ENCODE results near the gene DNASE1L1.

The DNASE1L1 gene

DNA sequence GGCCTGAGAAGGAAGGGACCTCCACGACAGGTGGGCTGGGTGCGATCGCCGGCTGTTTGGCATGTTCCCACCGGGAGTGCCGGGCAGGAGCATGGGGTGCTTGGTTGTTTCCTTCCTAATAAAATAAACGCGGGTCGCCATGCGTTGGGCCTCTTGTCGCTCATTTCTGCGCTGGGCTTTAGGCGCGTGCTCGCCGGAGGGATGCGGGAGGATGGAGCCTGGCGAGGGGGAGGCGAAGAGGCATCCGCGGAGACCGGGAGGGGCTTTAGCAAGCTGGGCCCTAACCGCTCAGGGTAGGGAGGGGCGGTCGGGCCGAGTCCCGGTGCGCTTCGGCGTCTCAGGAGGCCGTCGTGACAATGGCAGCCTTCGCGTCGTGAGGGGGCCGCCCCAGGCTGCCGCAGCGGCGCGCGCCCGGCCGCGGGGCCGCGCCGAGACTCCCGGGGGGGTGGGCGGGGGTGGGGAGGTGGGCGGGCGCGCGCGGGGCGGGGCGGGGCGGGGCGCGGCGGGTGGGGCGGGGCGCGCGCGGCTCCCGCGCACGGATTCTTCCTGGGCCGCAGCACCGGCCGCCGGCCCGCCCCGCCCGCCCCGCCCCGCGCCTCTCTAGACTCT is 27.4 kb upstream of the DNASE1L1 start:
- peak; percentile 42 for DNase-seq

DNA sequence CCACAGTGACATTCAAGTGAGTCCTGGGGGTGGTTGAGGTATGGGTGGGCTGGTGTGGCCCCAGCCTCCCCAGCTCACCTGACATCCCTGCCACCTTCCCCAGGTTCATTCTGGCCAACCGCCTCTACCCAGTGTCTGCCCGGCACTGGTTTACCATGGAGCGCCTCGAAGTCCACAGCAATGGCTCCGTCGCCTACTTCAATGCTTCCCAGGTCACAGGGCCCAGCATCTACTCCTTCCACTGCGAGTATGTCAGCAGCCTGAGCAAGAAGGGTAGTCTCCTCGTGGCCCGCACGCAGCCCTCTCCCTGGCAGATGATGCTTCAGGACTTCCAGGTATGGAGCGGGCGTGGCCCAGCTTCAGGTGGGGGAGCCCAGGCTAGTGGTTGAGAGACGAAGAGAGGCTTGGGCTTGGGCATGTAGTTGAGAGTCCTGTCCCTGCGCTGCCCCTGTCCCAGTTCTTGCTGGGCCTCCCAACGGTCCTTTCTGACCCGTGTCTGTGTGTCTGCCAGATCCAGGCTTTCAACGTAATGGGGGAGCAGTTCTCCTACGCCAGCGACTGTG is 26.2 kb upstream of the DNASE1L1 start:
- DNase-seq, result no peak

DNA sequence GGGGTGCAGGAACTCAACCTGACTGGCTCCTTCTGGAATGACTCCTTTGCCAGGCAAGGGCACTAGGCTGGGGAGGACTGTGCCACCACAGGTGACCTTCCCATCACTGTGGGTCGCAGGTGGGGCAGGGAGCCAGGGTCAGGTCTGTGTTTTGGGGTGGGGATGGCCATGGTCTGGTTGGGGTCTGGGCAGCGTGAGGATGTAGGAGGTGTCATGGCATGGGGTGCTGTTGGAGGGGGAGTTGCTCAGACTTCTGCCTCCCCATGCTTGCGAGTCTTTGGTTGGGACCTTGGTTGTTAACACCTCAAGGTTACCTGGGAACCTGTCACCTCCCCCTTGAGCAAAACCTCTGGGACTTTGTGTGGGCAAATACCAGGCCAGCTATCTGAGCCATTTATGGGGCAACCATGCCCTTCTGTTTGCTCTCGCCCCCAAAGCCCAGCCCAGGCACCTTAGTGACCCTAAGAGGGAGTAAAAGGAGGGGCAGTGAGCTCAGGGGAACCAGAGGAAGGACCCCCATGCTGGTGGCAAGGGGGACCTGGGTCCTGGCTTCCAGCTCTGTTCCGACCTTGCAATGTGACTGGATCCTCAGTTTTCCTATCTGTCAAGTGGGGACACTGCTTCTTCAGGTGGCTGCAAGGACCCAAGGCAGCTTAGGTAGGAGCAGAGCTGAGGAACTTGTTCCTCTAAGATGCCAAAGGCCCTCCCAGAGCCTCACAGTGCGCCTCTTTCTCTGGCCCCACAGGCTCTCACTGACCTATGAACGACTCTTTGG is 25.5 kb upstream of the DNASE1L1 start:
- DNase-seq, result no peak

DNA sequence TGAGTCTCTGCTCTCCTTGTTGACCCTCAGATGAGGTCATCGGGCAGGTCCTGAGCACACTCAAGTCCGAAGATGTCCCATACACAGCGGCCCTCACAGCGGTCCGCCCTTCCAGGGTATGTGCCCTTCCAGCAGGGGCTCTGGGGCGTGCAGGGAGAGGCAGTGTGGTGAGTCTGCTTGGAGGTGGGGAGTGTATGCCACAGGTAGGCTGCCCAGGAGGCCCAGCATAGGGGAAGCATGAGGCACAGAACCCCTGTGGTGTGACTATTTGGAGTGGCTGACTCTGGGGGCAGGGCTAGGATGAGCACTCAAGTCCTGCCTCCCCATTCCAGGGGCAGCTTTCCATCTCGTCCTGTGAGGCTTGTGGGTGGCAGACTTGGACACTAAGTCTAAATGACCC is 24.6 kb upstream of the DNASE1L1 start:
- DNase-seq, result no peak

DNA sequence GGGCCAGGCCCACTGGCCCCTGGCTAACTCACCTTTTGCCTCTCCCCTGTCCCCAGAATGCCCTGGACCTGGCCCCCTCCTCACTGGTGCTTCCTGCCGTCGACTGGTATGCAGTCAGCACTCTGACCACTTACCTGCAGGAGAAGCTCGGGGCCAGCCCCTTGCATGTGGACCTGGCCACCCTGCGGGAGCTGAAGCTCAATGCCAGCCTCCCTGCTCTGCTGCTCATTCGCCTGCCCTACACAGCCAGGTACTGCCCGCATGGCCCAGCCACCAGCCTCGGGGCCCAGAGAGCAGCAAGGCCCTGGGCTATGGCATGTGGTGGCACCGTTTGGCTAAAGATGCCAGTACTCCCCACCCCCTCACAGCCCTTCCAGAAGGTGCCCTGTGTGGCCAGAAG is 23.2 kb upstream of the DNASE1L1 start:
- DNase-seq, result no peak

DNA sequence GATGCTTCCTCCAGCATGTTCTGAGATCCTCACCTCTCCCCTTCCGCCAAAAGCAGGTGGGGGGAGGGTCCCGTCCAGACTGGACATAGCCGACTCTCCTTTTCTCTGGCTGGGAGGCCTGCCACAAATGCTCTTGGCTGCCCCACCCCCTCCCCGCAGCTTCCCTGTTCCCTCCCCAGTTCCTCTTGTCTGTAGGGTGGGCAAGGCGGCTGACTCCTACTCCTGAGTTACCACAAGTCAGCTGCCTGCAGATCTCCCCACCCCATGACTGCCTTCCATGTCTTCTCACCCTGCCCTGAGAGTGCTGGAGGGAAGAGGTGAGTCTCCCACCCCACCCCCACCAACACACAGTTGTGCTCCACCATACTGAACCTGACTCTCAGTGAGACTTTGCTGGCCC is 22.3 kb upstream of the DNASE1L1 start:
- DNase-seq, result no peak

DNA sequence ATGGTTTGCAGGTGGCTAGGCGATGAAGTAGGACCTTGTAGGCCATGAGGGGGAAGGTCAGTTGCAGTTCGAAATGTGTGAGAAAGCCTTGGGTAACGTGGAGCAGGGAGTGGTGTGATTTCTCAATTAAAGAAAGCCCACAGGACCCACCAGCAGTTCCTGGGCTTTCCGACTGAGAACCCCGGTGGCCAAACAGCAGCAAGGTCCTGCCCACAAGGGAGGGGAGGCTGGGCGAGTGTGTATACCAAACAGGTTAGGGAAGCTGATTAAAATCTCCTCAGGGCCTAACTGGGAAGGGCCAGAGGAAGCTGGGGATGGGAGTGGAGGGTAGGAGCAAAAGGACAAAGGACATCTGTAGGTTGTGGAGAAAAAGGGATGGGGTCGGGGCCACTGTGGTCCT is 21.9 kb upstream of the DNASE1L1 start:
- no peak for DNase-seq

DNA sequence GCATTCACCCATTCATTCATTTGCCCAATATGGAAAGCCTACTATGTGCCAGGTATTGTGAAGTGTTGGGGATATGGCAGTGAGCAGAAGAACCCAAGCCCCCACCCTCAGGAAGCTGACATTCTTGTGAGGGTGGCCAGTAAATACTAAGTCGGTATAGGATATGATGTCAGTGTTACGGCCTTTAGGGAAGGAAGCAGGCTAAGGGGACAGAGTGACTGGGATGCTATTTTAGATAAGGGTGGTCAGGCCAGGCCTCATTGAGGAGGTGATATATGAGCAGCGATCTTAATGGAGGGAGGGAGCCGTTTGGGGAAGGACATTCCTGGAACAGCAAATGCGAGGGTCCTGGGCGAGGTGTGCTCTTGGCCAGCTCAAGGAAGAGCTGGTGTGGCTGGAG is 21.4 kb upstream of the DNASE1L1 start:
- DNase-seq, result no peak

DNA sequence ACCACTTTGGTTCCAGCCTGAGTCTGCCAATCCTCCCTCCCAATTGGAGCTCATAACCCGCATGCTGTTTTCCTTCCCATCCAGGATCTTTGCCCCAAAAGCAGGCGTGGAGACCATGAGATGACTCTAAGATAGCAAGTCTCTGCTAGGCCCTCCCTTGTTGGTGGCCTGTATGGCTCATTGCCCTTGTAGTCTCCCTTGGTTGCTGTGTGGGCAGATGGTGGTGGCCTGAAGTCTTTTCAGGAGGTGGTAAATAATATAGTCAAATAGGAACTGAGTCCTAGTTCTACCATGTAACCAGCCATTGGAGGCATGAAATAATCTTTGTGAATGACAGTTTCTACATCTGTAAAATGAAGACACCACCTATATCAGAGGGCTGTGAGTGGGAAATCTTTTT is 20.7 kb upstream of the DNASE1L1 start:
- DNase-seq, result no peak

DNA sequence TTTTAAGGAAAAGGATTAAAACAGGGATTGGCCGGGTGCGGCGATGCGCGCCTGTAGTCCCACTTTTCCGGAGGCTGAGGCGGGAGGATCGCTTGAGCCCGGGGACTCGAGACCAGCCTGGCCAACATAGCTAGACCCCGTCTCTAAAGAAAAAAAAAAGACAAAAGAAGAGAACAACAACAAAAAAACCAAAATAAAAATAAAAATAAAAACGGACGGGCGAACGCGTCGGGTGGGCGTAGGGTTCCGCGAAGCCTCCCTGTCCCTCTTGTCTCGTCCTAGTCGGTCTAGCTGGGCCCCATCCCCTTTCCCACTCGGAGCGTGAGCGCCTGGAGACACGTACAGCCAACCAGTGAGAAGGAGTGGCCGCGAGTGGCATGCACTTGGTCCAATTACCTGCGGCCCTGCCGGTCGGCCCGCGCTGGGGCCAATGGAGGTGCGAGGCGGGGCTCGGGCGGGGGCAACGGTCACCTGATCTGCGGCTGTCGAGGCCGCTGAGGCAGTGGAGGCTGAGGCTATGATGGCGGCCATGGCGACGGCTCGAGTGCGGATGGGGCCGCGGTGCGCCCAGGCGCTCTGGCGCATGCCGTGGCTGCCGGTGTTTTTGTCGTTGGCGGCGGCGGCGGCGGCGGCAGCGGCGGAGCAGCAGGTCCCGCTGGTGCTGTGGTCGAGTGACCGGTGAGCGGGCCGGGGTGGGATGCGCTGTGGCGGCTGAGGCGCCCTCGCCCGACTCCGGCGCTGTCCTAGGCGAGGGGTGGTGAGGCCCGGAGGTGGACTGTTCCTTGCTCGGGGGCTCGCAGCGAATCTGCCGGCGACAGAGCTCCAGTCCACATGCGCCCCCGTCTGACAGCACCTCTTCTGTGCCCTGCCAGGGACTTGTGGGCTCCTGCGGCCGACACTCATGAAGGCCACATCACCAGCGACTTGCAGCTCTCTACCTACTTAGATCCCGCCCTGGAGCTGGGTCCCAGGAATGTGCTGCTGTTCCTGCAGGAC is 19.4 kb upstream of the DNASE1L1 start, which contains the start of gene ATP6AP1:
Gene ATP6AP1 (plus strand): TSS at position 502 of the 996 bp plus-strand sequence. CDS start 16 bp downstream, at position 518.
- peak; percentile 95 for DNase-seq

DNA sequence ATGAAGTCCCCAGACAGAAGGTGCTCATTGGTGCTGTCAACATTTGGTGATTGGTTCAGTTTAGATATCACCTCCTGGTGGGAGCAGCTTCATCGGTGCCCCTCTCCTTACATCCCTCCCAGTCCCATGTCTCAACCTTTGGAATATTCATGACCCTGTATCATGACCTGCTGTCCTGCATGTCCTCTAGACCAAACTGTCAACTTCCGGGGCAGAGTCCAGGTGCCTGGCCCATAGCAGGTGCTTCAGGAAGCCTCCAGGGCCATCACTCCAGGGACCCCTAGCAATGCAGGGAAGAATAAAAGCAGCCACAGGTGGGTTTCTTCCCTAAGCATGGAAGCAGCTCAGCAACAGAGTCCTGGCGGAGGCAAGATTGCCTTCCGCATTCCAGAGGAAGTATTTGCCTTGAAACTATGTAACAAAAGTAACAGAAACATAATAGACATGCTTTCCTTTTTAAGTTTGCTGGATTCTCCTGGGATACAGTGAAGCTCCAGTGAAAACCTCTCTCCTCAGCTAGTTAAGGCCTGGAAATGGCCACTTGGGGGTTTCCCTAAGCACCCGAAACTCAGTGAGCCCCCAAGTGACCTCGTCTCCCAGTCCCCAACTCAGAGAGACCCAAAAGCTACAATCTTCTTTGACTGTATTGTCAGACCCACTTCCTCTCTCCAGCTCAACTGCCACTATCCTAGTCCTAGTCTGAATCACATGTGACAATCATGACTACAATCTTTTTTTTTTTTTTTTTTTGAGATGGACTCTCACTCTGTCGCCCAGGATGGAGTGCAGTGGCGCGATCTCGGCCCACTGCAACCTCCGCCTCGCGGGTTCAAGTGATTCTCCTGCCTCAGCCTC is 18.1 kb upstream of the DNASE1L1 start:
- DNase-seq, result no peak

DNA sequence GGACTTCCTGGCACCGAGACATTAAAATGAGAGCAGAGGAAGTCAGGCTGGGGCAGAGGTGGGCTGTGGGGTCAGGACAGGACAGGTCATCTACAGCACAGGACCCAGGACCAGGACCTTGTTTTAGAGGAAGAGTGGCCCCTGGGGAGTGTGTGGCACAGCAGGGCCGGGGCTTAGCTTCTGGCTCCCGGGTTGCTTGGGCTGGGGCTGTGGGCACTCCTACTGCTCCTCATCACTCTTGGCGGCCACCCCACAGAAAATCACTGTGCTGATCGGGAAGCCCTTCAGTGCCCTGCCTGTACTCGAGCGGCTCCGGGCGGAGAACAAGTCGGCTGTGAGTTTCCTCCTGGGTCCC is 11.3 kb upstream of the DNASE1L1 start:
- DNase-seq, result no peak

DNA sequence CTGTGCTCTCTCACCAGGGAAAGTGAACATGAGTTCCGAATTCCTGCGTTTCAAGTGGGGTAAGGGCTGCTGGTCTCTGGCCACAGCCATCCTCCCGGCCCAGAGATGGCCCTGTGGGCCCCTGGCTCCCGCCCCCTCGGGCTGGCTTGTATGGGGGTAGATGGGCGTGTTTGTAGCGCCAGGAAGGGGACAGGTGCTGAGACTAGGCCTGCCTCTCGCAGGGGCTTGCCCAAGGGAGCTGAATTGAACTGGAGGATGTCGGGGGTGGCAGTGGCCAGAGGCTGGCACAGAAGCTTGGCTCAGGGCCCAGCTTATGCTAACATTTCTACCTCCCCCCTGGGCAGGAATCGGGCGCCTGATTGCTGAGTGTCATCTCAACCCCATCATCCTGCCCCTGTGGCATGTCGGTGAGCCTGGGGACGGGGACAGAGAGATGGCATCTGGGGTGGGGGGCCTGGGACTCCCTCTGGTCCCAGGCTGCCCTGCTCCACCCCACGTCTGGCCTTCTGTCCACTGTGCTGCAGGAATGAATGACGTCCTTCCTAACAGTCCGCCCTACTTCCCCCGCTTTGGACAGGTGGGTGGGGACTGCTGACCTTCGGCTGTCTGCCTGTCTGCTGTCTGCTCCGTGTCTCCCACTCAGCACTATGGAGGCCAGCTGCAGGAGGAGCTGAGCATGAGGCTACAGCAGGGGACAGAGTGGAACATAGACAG is 10.8 kb upstream of the DNASE1L1 start:
- DNase-seq, result peak; percentile 78

DNA sequence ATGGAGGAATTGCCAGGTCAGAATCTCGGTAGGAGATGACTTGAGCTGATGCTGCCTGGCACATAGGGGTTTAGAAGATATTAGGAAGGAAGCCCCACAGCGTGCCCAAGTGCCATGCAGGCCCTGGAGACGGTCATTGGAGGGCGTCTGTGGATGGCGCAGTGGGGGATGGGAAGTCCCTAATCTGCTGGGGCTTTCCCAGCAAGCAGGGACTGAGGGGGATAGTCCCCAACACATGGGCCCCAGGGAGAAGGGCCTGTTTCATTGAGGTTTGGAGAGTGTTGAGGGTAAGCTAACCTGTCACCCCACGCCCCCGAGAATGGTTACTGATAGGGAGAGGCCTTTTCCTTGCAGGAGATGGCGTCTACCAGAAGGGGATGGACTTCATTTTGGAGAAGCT is 10.1 kb upstream of the DNASE1L1 start:
- DNase-seq, result no peak

DNA sequence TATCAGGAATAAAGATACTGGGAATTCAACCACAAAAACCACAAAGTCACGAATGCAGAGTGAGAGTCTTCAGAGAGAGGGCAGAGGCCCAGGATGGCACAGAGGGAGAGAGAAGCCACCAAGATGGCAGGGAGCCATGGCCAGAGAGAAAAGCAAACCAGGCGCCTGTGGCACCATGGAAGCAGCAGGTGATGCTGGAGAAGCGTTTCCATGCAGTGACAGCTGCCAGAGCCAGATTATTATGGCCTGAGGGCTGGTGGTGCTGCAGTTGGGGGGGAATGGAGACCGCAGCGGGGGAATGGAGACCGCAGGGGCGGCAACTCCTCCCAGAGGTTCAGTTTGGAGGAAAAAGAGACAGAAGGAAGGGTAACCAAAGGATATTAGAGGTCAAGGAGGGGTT is 8.1 kb upstream of the DNASE1L1 start:
- DNase-seq, result peak; percentile 83

DNA sequence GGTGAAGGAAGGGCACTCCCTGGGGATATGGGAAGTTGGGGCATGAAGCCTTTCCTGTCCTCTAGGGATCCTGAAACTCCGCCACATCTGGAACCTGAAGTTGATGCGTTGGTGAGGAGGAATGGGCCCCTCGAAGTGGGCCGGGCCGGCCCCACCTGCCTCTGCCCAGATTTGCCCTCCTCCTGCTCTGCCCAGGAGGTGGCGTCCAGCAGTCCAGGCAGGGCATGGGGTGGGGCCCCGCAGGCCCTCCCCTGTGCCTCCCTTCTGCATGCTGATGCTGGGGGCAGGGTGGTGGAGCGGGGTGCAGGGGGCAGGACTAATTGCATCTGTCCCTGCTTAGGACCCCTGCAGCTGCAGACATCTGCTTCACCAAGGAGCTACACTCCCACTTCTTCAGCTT is 4.1 kb upstream of the DNASE1L1 start:
- DNase-seq, result no peak

DNA sequence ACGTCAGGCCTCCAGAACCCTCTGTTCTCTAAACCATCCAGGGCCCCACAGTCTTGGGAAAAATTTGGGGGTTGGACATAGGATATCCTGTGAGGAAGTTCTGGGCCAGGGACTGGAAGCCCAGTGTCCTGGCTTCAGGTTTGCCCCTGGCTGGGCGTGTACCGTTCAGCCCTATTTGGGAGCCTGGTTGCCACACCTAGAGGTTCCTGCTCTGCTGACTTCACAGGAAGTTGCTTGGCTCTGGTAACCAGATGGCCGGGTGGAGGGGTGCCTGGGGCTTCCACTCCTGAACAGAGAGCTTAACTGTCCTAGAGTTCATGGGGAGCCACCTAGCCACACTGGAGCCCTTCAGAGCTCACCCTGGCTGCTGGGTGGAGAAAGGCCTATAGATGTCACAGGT is 3.4 kb upstream of the DNASE1L1 start:
- no peak for DNase-seq

DNA sequence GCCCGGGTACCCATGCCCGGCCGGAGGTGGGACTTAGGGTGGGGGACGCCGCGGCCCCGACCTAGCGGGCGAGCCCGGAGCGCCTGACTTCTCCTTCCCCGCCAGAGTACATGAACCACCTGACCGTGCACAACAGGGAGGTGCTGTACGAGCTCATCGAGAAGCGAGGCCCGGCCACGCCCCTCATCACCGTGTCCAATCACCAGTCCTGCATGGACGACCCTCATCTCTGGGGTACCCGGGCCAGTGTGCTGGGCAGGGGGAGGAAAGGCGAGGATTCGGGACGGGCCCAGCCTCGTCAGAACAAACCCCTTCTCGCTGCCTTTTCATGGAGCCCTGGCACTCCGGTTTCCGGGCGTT is 2.9 kb upstream of the DNASE1L1 start:
- peak; percentile 75 for DNase-seq

DNA sequence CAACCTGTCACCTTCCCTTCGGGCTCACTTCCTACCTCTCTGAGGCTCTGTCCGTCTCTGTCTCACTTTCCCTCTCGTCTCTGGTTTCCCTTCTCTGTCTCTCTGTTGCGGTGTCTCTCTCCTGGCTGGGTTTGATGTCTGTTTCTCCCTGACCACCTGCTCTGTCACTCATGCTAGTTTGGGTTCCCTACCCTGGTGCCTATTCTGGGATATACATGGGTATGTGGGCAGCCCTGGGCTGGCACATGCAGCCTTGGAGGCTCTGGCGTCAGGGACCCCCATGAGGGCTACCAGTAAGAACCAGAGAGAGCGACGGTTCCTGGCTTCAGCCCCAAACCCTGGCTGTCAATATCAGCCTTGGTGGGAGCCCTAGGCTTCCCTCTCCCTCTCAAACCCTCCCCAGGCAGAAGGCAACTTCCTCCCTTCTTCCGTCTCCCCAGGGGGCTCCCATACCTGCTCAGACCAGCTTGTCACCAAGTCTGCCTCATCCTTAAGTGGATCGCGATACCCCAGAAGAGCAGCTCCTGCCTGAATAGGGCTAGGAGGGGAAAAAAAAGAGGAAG is 314 bp downstream of the DNASE1L1 start:
- no peak for DNase-seq

DNA sequence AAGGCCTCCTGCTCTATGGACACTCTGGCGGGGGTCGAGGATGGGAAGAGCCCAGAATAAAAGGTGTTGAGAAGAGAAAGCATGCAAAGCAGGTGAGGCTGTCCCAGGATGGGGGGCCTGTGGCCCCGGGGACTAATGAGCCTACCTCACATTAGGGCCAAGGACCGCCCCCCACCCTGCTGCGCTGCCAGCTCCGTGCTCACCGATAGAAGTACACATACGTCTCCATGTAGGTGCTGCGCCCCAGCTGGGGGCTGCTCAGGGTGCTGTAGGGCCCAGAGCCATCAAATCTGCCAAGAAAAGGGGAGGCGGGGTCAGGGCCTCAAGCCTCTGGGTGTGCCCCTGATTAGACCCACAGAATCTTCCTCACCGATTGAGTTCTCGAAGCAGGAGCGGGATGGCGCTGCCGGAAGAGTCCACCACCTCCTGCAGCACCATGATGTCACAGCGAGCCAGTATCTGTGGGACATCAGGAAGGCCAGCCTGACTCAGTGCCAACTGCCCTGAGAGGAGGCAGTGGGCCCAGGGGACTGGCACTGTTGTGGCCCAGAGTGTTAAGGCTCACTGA is 4.3 kb downstream of the DNASE1L1 start:
- DNase-seq, result no peak

DNA sequence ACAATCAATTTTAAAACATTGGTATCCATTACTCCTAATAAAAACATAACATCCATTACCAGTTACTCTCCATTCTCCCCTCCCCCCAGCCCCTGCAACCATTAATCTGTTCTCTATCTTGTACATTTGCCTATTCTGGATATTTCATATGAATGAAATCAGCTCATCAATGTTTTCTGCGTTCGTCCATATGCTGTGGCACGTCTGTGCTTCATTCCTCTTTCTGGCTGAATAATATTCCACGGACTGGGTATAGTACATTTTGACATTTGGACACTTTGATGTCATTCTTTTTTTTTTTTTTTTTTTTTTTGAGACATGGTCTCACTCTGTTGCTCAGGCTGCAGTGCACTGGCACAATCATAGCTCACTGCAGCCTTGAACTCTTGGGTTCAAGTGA is 5.2 kb downstream of the DNASE1L1 start:
- no peak for DNase-seq
